HCT116 (cell line): ENCODE data around the gene GCDH. TPM values are rescaled to one million over a fixed set of nuclear protein-coding genes. Genes with fewer than 3 reads are reported as not detected.

Source experiments
- ATAC-seq: fragments of 200-7000 bp; cut with Tn5 transposase; 2 replicates; pipeline ENCODE4 v1.9.1; 2020; ENCODE audit warnings: mild to moderate bottlenecking, moderate library complexity
- BruUV-seq: library from RNA; stranded (reverse); fragments of 400-500 nt; replicated peaks from 2 replicates; lab custom pipeline; 2021; lab: Mats Ljungman, UMichigan
- CTCF ChIA-PET: fragments of 300-600 bp; sonication (Branson Sonifier 250); formaldehyde crosslinking; loops from one replicate; lab custom pipeline; 2021; ENCODE audit warnings: antibody characterized with exemption; lab: Charles Lee
- POLR2A ChIA-PET: fragments of 300-600, 350-600 bp; sonication (Branson Sonifier 250); formaldehyde crosslinking; loops from one replicate; lab custom pipeline; 2021; ENCODE audit warnings: antibody characterized with exemption; lab: Charles Lee
- RAD21 ChIA-PET, 2 experiments: fragments of 300-600 bp; sonication (Branson Sonifier 250); formaldehyde crosslinking; loops; one replicate each; lab custom pipeline; 2023; ENCODE audit warnings: low total read pairs in 2 of 2; ENCODE audit not compliant: uncharacterized antibody in 2 of 2, unreplicated experiment in 2 of 2, low non-redundant PET in 1 of 2; lab: Charles Lee
- DNase-seq: peaks from one replicate; pipeline ENCODE4 v3.0.0-alpha.2; 2010; ENCODE audit warnings: low read depth, low spot score
- H2AFZ ChIP-seq: fragments of 200-600 bp; shearing (Covaris generic), sonication (generic); 2 replicates; pipeline ENCODE4 v1.6.1; 2017; ENCODE audit warnings: low read depth, mixed run types, mixed read lengths, antibody characterized with exemption, low read length; ENCODE audit not compliant: poor library complexity, severe bottlenecking
- H3K27ac ChIP-seq: 2 replicates; pipeline ENCODE4 v1.5.1; 2012; ENCODE audit warnings: low read depth, low read length
- H3K27me3 ChIP-seq: fragments of 200-600 bp; sonication (generic); 2 replicates; pipeline ENCODE4 v1.6.1; 2016; ENCODE audit warnings: mixed run types, low read length, mixed read lengths; ENCODE audit not compliant: insufficient read depth
- H3K36me3 ChIP-seq, 2 experiments: fragments of 200-500 bp in 1 of 2; fragments of 200-600 bp in 1 of 2; sonication (Bioruptor generic) in 1 of 2; sonication (generic) in 1 of 2; 2 replicates each; pipeline versions ENCODE4 v1.5.1 to v1.6.1; 2014 to 2016; ENCODE audit warnings: low read length in 2 of 2, inconsistent platforms in 1 of 2, mixed read lengths in 1 of 2, mixed run types in 1 of 2; ENCODE audit not compliant: insufficient read depth in 2 of 2, control insufficient read depth in 1 of 2
- H3K4me1 ChIP-seq, 2 experiments: fragments of 200-600 bp in 1 of 2; sonication (generic) in 1 of 2; 2 replicates each; pipeline versions ENCODE4 v1.5.1 to v1.6.1; 2012 to 2017; ENCODE audit warnings: low read length in 2 of 2, inconsistent platforms in 1 of 2, mild to moderate bottlenecking in 1 of 2, mixed read lengths in 1 of 2, mixed run types in 1 of 2, moderate library complexity in 1 of 2; ENCODE audit not compliant: insufficient read depth in 2 of 2, control insufficient read depth in 1 of 2
- H3K4me2 ChIP-seq: fragments of 200-600 bp; sonication (generic); 2 replicates; pipeline ENCODE4 v1.6.1; 2017; ENCODE audit warnings: mixed run types, low read length, mixed read lengths
- H3K4me3 ChIP-seq, 2 experiments: fragments of 200-600 bp in 1 of 2; sonication (generic) in 1 of 2; replicated peaks in 1 of 2; 2 replicates each; pipeline ENCODE4 v1.5.1; 2011 to 2016; ENCODE audit warnings: low read length in 2 of 2, control low read depth in 1 of 2, low read depth in 1 of 2, mild to moderate bottlenecking in 1 of 2, mixed read lengths in 1 of 2, mixed run types in 1 of 2
- H3K79me2 ChIP-seq: fragments of 200-600 bp; sonication (generic); 2 replicates; pipeline ENCODE4 v1.6.1; 2017; ENCODE audit warnings: mild to moderate bottlenecking, mixed run types, low read length, moderate library complexity, mixed read lengths; ENCODE audit not compliant: insufficient read depth
- H3K9ac ChIP-seq: fragments of 200-600 bp; sonication (generic); 2 replicates; pipeline ENCODE4 v1.6.1; 2016; ENCODE audit warnings: low read length, mixed read lengths
- H3K9me2 ChIP-seq: fragments of 200-600 bp; sonication (generic), shearing (Covaris generic); 2 replicates; pipeline ENCODE4 v1.6.1; 2017; ENCODE audit warnings: mixed run types, mild to moderate bottlenecking, moderate library complexity; ENCODE audit not compliant: insufficient read depth
- H3K9me3 ChIP-seq, 2 experiments: fragments of 200-500 bp in 1 of 2; fragments of 200-600 bp in 1 of 2; sonication (Bioruptor generic) in 1 of 2; sonication (generic) in 1 of 2; 2 replicates each; pipeline ENCODE4 v1.6.1; 2014 to 2017; ENCODE audit warnings: low read length in 2 of 2, mixed read lengths in 2 of 2, inconsistent platforms in 1 of 2, low read depth in 1 of 2, mild to moderate bottlenecking in 1 of 2, mixed run types in 1 of 2, moderate library complexity in 1 of 2; ENCODE audit not compliant: control insufficient read depth in 1 of 2, insufficient read depth in 1 of 2
- H4K20me1 ChIP-seq: fragments of 200-600 bp; sonication (generic), shearing (Covaris generic); 2 replicates; pipeline ENCODE4 v1.6.1; 2017; ENCODE audit warnings: mixed run types, mild to moderate bottlenecking, moderate library complexity; ENCODE audit not compliant: insufficient read depth
- ELF1 ChIP-seq: IDR thresholded peaks from 2 replicates; pipeline ENCODE4 v1.6.1; 2012; ENCODE audit warnings: low read depth, borderline replicate concordance
- EZH2 ChIP-seq: fragments of 200-600 bp; sonication (generic); IDR thresholded peaks from 2 replicates; pipeline ENCODE4 v1.6.1; 2017; ENCODE audit warnings: antibody characterized with exemption, mixed run types
- POLR2A ChIP-seq: IDR thresholded peaks from 2 replicates; pipeline ENCODE4 v1.7.0; 2011; ENCODE audit warnings: borderline replicate concordance; ENCODE audit not compliant: insufficient read depth, insufficient read length; ENCODE audit errors: extremely low read depth
- ZFX ChIP-seq: fragments of 450-650 bp; IDR thresholded peaks from 2 replicates; pipeline ENCODE4 v1.6.1; 2017
- intact Hi-C: fragments of 100-400 bp; cut with micrococcal nuclease; formaldehyde crosslinking; loops from 2 replicates; pipeline ENCODE4 v1.10.0; 2022
- total RNA-seq: library from RNA; stranded (reverse); gene quantifications from one replicate; pipeline ENCODE4 v1.2.1, GENCODE V29; 2021; ENCODE audit not compliant: unreplicated experiment
- TF ChIP-seq, protein P1 (sequence below): IDR thresholded peaks from 2 replicates; pipeline ENCODE4 v1.6.1; 2012

Gene GCDH
- total RNA-seq, 1 experiment from 2014 or later = 23.2 TPM

DNA sequence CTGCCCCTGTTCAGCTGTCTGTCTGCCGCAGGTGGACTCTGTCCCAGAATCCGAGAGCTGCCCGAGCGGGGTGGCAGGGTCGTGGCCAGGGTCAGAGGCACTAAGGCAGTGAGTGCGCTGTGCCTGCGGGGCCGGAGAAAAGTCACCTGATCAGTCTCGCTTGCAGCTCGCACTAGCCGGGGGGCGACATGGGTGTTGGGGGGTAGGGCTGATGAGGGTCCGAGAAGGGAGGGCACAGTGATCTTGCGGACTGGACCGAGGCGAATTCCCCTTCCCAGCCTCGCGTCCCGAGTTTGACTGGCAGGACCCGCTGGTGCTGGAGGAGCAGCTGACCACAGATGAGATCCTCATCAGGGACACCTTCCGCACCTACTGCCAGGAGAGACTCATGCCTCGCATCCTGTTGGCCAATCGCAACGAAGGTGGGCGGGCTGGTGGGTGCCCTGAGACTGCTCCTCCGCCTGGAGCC is 627 bp downstream of the GCDH start:
- H3K4me2 ChIP-seq = peak overlapping the region; percentile 89
- no peaks in the 10 kb centered on the region for H3K9me2 ChIP-seq
- TSS peak; percentile 66 for BruUV-seq
- intact Hi-C loops = loop anchor here (2.0 kb wide), 1 partner anchor 47 kb away; the partner anchor contains the start of gene CALR
- peaks cover 2 to 5% of the 10 kb centered on the region in 2 experiments; a peak in 3 of 4 replicates for H3K36me3 ChIP-seq
- H2AFZ ChIP-seq = no peak overlapping the region
- H3K79me2 ChIP-seq = peaks cover 9% of the 10 kb centered on the region; the same call in 1 of the 2 replicates
- H3K4me3 ChIP-seq = peak overlapping the region; percentile 80 to 95
- no peaks in the 10 kb centered on the region for H3K27me3 ChIP-seq
- peak overlapping the region; percentile 74 for H3K9ac ChIP-seq
- DNase-seq (no peak), ATAC-seq (peak; percentile 13; the same call in 1 of the 2 replicates)
- H4K20me1 ChIP-seq = no peaks in the 10 kb centered on the region
- H3K27ac ChIP-seq = peak overlapping the region; percentile 31; the same call in 1 of the 2 replicates
- TF ChIP-seq ELF1 (no peak), ZFX (0 out of 2 replicates have a peak, but pooled peaks have one; percentile 2)
- ChIA-PET CTCF (interaction anchor here (1.1 kb wide), 3 partner anchors 54 to 134 kb away, joined by 3 to 6 read pairs (median 4); no protein-coding TSS in a partner anchor), RAD21 (no interaction called here), POLR2A (interaction anchor here (0.9 to 1.7 kb wide), 6 partner anchors 7 to 48 kb away, joined by 3 to 14 read pairs (median 4); partner anchors contain the start of gene DNASE2)
- no peaks in the 10 kb centered on the region for H3K9me3 ChIP-seq
- peaks cover 8 to 17% of the 10 kb centered on the region in 2 experiments; a peak in 3 of 4 replicates for H3K4me1 ChIP-seq

DNA sequence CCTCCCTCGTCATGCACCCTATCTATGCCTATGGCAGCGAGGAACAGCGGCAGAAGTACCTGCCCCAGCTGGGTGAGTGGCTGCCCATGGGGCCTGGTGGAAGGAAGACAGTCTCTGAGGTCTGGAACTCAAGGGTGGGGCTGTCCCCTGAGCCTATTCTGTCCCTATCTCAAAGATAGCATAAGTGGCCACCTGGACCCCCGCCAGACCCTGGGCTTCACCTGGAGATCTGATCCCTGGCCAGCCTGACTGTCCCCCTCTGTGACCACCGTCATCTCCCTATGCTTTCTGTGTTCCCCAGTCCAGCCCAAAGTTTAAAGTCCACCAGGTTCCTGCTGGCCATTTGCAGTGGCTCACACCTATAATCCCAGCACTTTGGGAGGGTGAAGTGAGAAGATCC is 2.6 kb downstream of the GCDH start:
- BruUV-seq = no TSS peak
- ChIA-PET CTCF (no interaction called here), POLR2A (no interaction called here), RAD21 (no interaction called here)
- H3K4me3 ChIP-seq = no peak overlapping the region
- H3K79me2 ChIP-seq = peaks cover 9% of the 10 kb centered on the region; the same call in 1 of the 2 replicates
- no peak overlapping the region for H3K4me2 ChIP-seq
- no peak overlapping the region for H2AFZ ChIP-seq
- no peak overlapping the region for H3K9ac ChIP-seq
- TF ChIP-seq EZH2 (no peak), POLR2A (no peak)
- TF ChIP-seq, protein P1, sequence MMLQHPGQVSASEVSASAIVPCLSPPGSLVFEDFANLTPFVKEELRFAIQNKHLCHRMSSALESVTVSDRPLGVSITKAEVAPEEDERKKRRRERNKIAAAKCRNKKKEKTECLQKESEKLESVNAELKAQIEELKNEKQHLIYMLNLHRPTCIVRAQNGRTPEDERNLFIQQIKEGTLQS = no peak
- TF ChIP-seq, all 23 proteins: peak for 0
- DNase-seq (no peak), ATAC-seq (no peak)
- H3K4me1 ChIP-seq = peaks cover 8 to 17% of the 10 kb centered on the region in 2 experiments; a peak in 3 of 4 replicates
- H3K27me3 ChIP-seq = no peaks in the 10 kb centered on the region
- H3K36me3 ChIP-seq = peaks cover 2 to 8% of the 10 kb centered on the region in 2 experiments; a peak in 3 of 4 replicates
- H3K9me3 ChIP-seq = no peaks in the 10 kb centered on the region
- no peaks in the 10 kb centered on the region for H3K9me2 ChIP-seq
- intact Hi-C loops = no loop called here
- H4K20me1 ChIP-seq = no peaks in the 10 kb centered on the region
- H3K27ac ChIP-seq = no peak overlapping the region
